CD14-positive monocyte (primary cell): ENCODE results near the gene TBC1D16. TPM values are rescaled to one million over a fixed set of nuclear protein-coding genes. Genes with fewer than 3 reads are reported as not detected.

Source experiments
- DNase-seq, 3 donors: peaks; one replicate each; pipeline ENCODE4 v3.0.0-alpha.2; 2011 to 2022
- H2AFZ ChIP-seq: 2 replicates; pipeline ENCODE4 v1.6.0; 2012; ENCODE audit warnings: mild to moderate bottlenecking, low read depth, low read length, inconsistent platforms; ENCODE audit not compliant: insufficient read depth, poor library complexity, severe bottlenecking
- H3K27ac ChIP-seq, 2 donors: 1 replicate in 1 of 2; 2 replicates in 1 of 2; pipeline ENCODE4 v1.5.1; 2012 to 2013; ENCODE audit warnings: low read length in 2 of 2, control low read depth in 1 of 2, inconsistent platforms in 1 of 2, low read depth in 1 of 2, mild to moderate bottlenecking in 1 of 2
- H3K27me3 ChIP-seq, 2 donors: one replicate each; pipeline versions ENCODE4 v1.6.0 to v1.6.1; 2011 to 2013; ENCODE audit warnings: low read length in 2 of 2; ENCODE audit not compliant: control insufficient read depth in 2 of 2, insufficient read depth in 2 of 2
- H3K36me3 ChIP-seq, 2 donors: replicated peaks in 1 of 2; 1 replicate in 1 of 2; 2 replicates in 1 of 2; pipeline versions ENCODE4 v1.5.1 to v1.6.1; 2012 to 2013; ENCODE audit warnings: low read length in 2 of 2, control low read depth in 1 of 2, inconsistent platforms in 1 of 2, mild to moderate bottlenecking in 1 of 2; ENCODE audit not compliant: insufficient read depth in 2 of 2, control insufficient read depth in 1 of 2
- H3K4me1 ChIP-seq, 2 donors: 1 replicate in 1 of 2; 2 replicates in 1 of 2; pipeline versions ENCODE4 v1.5.1 to v1.6.1; 2012 to 2013; ENCODE audit warnings: low read length in 2 of 2, control low read depth in 1 of 2, inconsistent platforms in 1 of 2, mild to moderate bottlenecking in 1 of 2, moderate library complexity in 1 of 2; ENCODE audit not compliant: insufficient read depth in 2 of 2, control insufficient read depth in 1 of 2
- H3K4me2 ChIP-seq: replicated peaks from 2 replicates; pipeline ENCODE3; 2012; ENCODE audit warnings: low read length, moderate library complexity, mild to moderate bottlenecking; ENCODE audit not compliant: poor library complexity, severe bottlenecking; ENCODE audit errors: extremely low read depth
- H3K4me3 ChIP-seq, 3 experiments: fragments of 200-600 bp in 1 of 3; sonication (generic) in 1 of 3; replicated peaks in 1 of 3; 1 replicate in 2 of 3; 2 replicates in 1 of 3; pipeline ENCODE4 v1.5.1; 2011 to 2013; ENCODE audit warnings: low read length in 3 of 3, mild to moderate bottlenecking in 3 of 3, control low read depth in 2 of 3, low read depth in 2 of 3, inconsistent platforms in 1 of 3, moderate library complexity in 1 of 3
- H3K79me2 ChIP-seq: 2 replicates; pipeline ENCODE4 v1.6.0; 2012; ENCODE audit warnings: mild to moderate bottlenecking, control low read depth, inconsistent platforms, low read length, moderate library complexity; ENCODE audit not compliant: insufficient read depth
- H3K9ac ChIP-seq: 2 replicates; pipeline ENCODE4 v1.6.0; 2017; ENCODE audit warnings: low read length, mild to moderate bottlenecking; ENCODE audit not compliant: insufficient read depth, poor library complexity, severe bottlenecking
- H3K9me3 ChIP-seq, 2 donors: replicated peaks in 1 of 2; 1 replicate in 1 of 2; 2 replicates in 1 of 2; pipeline versions ENCODE4 v1.5.1 to v1.6.1; 2012 to 2013; ENCODE audit warnings: low read length in 2 of 2, control low read depth in 1 of 2; ENCODE audit not compliant: control insufficient read depth in 1 of 2, insufficient read depth in 1 of 2
- H4K20me1 ChIP-seq: 2 replicates; pipeline ENCODE4 v1.6.0; 2012; ENCODE audit warnings: mild to moderate bottlenecking, low read length, control low read depth, moderate library complexity; ENCODE audit not compliant: insufficient read depth
- H3K27ac Mint-ChIP-seq, 7 donors: one replicate each; pipeline ENCODE4 v1.8.0; 2020; ENCODE audit warnings: mild to moderate bottlenecking in 7 of 7, mixed read lengths in 7 of 7, moderate library complexity in 6 of 7, inconsistent platforms in 2 of 7
- H3K27me3 Mint-ChIP-seq, 3 donors: one replicate each; pipeline ENCODE4 v1.8.0; 2021 to 2022; ENCODE audit warnings: low read depth in 3 of 3, mild to moderate bottlenecking in 3 of 3, mixed read lengths in 3 of 3, moderate library complexity in 3 of 3, inconsistent platforms in 1 of 3
- H3K36me3 Mint-ChIP-seq, 2 donors: one replicate each; pipeline ENCODE4 v1.8.0; 2020; ENCODE audit warnings: mixed read lengths in 2 of 2, inconsistent platforms in 1 of 2, mild to moderate bottlenecking in 1 of 2
- H3K4me1 Mint-ChIP-seq: one replicate; pipeline ENCODE4 v1.8.0; 2020; ENCODE audit warnings: mild to moderate bottlenecking, mixed read lengths
- H3K4me3 Mint-ChIP-seq, 2 donors: one replicate each; pipeline ENCODE4 v1.8.0; 2020; ENCODE audit warnings: mild to moderate bottlenecking in 2 of 2, mixed read lengths in 2 of 2, moderate library complexity in 1 of 2
- H3K9me3 Mint-ChIP-seq, 7 donors: one replicate each; pipeline ENCODE4 v1.8.0; 2020 to 2022; ENCODE audit warnings: mixed read lengths in 7 of 7, mild to moderate bottlenecking in 6 of 7, moderate library complexity in 6 of 7, inconsistent platforms in 2 of 7
- WGBS: methylation state at CpG from one replicate; pipeline ENCODE4 v1.1.5; 2013; ENCODE audit warnings: missing lambda C conversion rate; ENCODE audit not compliant: insufficient coverage; 5-methylcytosine and 5-hydroxymethylcytosine counted together
- intact Hi-C, 2 donors: fragments of 100-400 bp; cut with micrococcal nuclease; formaldehyde crosslinking; loops; one replicate each; pipeline versions ENCODE4 v1.15.0 to v1.15.1; 2023
- polyA plus RNA-seq, 3 donors: library from polyadenylated mRNA; depleted of rRNA in 1 of 3; unstranded in 2 of 3; stranded (reverse) in 1 of 3; fragments of 300-500 nt in 2 of 3; fragments of >200 nt in 1 of 3; fragmentation: Illumina TruSeq in 2 of 3; gene quantifications; 1 replicate in 2 of 3; 2 replicates in 1 of 3; pipeline ENCODE4 v1.2.3, GENCODE V29; 2012 to 2021
- TF ChIP-seq, protein P1 (sequence below): fragments of 200-600 bp; IDR thresholded peaks from one replicate; pipeline ENCODE4 v1.8.0; 2022; ENCODE audit warnings: antibody characterized with exemption, mild to moderate bottlenecking

Gene TBC1D16
- polyA plus RNA-seq, 3 donors = 0.11 to 0.53 (median 0.27) TPM

DNA sequence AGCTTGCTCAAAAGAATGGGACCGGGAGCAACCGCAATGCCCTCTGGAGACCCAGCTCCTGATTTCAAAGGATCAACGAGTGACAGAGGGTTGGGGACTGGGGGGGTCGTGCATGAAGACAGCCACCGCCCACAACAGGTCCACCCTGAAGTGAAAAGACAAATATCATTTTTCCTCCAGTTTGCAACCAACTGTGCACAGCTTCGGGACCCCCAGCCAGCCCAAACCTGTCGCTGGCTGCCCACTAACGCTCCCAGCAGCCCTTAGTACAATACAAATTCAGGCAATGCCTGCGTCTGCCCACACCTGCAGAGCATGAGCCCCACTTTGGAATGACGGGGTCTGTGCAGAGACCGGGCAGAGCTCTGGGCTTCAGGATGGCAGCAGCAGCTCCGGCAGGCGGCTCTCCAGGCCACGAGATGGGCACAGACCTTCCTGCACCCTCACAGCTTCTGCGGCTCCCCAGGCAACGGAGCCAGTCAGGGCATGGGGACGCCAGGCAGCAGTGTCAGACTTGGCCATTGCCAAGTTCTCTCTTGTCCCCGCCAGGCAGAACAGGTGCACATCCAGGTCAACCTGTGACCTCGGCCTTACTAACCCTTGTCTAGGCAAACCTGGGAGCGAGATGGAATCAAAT lies 60.1 kb downstream of the TBC1D16 start:
- no peak overlapping the region for H3K4me2 ChIP-seq
- no peaks in the 10 kb centered on the region for H3K9me3 Mint-ChIP-seq
- no peak overlapping the region for H3K9ac ChIP-seq
- H3K4me1 ChIP-seq = no peaks in the 10 kb centered on the region
- no peaks in the 10 kb centered on the region for H3K79me2 ChIP-seq
- H4K20me1 ChIP-seq = no peaks in the 10 kb centered on the region
- no peaks in the 10 kb centered on the region for H3K36me3 ChIP-seq
- no peak overlapping the region for H3K4me3 Mint-ChIP-seq
- no peaks in the 10 kb centered on the region for H3K36me3 Mint-ChIP-seq
- H3K27ac ChIP-seq = no peak overlapping the region
- H3K27ac Mint-ChIP-seq = no peak overlapping the region
- H3K27me3 ChIP-seq = no peaks in the 10 kb centered on the region
- peaks cover 4 to 6% (median 5%) of the 10 kb centered on the region in 3 donors for H3K27me3 Mint-ChIP-seq
- DNase-seq = no peak
- no peak overlapping the region for H2AFZ ChIP-seq
- no peaks in the 10 kb centered on the region for H3K9me3 ChIP-seq
- 95% methylated on average over 18 of the region's 20 CpGs for WGBS
- intact Hi-C loops = no loop called here
- TF ChIP-seq, protein P1, sequence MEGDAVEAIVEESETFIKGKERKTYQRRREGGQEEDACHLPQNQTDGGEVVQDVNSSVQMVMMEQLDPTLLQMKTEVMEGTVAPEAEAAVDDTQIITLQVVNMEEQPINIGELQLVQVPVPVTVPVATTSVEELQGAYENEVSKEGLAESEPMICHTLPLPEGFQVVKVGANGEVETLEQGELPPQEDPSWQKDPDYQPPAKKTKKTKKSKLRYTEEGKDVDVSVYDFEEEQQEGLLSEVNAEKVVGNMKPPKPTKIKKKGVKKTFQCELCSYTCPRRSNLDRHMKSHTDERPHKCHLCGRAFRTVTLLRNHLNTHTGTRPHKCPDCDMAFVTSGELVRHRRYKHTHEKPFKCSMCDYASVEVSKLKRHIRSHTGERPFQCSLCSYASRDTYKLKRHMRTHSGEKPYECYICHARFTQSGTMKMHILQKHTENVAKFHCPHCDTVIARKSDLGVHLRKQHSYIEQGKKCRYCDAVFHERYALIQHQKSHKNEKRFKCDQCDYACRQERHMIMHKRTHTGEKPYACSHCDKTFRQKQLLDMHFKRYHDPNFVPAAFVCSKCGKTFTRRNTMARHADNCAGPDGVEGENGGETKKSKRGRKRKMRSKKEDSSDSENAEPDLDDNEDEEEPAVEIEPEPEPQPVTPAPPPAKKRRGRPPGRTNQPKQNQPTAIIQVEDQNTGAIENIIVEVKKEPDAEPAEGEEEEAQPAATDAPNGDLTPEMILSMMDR = no peak
- H3K4me3 ChIP-seq = no peak overlapping the region
- H3K4me1 Mint-ChIP-seq = no peaks in the 10 kb centered on the region

DNA sequence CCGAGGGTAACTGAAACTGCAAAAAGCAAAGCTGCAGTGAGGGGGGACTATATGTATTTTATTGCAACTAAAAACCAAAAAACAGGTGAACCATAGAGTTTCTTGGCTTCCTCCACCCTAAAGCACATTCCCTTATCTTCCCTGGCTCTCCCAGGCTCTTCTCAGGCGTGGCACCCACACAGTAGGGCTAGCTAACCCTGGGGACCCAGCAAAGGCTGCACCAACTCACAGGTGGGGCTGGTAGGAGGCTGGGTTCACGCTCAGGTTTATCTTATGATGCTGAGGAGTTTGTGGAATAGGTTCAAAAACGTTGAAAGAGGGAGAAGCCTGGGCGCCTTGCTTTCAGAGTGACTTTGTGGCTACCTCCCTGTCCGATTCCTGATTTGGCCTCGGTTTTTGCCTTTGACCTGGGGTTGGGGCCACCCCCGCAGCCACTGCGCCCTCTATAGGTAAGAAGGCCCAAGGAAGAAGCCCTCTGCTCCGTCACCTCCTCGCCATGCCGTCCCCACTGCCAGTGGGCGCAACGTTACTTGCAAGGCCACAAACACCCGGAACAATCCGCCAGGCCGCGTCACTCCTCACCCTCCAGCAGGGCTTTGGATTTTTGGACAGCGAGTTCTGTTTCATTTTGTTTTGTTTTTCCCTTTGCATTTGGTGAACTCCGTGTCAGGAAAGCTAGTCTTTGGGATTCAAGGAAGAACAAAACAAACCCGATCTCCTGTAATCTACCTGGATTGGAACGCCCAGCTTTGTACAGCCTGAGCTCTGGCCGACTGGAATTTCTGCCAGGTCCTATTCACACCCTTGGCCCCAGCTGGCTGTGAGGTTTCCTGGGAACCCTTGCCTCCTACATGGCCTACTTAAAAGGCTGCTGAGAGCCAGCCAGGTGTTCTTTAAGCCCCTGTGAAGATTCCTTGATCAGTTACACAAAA lies 60.8 kb downstream of the TBC1D16 start:
- no peak overlapping the region for H2AFZ ChIP-seq
- no peaks in the 10 kb centered on the region for H3K4me1 Mint-ChIP-seq

More for the DNA sequence above, 60.8 kb downstream of the TBC1D16 start:
- Histone ChIP-seq H3K27ac (no peak overlapping the region), H4K20me1 (no peaks in the 10 kb centered on the region), H3K4me1 (no peaks in the 10 kb centered on the region), H3K79me2 (no peaks in the 10 kb centered on the region), H3K9me3 (no peaks in the 10 kb centered on the region), H3K9ac (no peak overlapping the region), H3K4me3 (no peak overlapping the region), H3K36me3 (no peaks in the 10 kb centered on the region), H3K27me3 (no peaks in the 10 kb centered on the region), H3K4me2 (no peak overlapping the region)
- intact Hi-C loops = no loop called here
- Mint-ChIP-seq H3K4me3 (no peak overlapping the region), H3K9me3 (no peaks in the 10 kb centered on the region), H3K27ac (no peak overlapping the region), H3K36me3 (no peaks in the 10 kb centered on the region), H3K27me3 (peaks cover 3 to 6% (median 5%) of the 10 kb centered on the region in 3 donors)
- WGBS = 84% methylated on average over 21 of the region's 23 CpGs
- DNase-seq = no peak
- TF ChIP-seq, protein P1 = no peak
